Right atrium auricular region (tissue), 2 donors: ENCODE data around the gene RNU1-4. TPM values are rescaled to one million over a fixed set of nuclear protein-coding genes. Genes with fewer than 3 reads are reported as not detected.
"Not testable (repeated sequence)": the region's sequence is repeated elsewhere in the genome, so short reads cannot be mapped to it uniquely, and the experiment has no call there.

Source experiments
- DNase-seq: peaks from one replicate; pipeline ENCODE4 v3.0.0-alpha.2; 2019; ENCODE audit warnings: low spot score
- H3K27ac ChIP-seq, 2 donors: fragments of 200-600 bp; sonication (generic); 1 replicate in 1 of 2; 2 replicates in 1 of 2; pipeline ENCODE4 v1.5.1; 2016 to 2019
- H3K27me3 ChIP-seq, 2 donors: fragments of 200-600 bp; sonication (generic); one replicate each; pipeline versions ENCODE4 v1.5.1 to v1.6.0; 2017 to 2019
- H3K36me3 ChIP-seq: fragments of 200-600 bp; sonication (generic); one replicate; pipeline ENCODE4 v1.5.1; 2016
- H3K4me1 ChIP-seq, 2 donors: fragments of 200-600 bp; sonication (generic); one replicate each; pipeline versions ENCODE4 v1.5.1 to v1.6.0; 2017 to 2019
- H3K4me3 ChIP-seq, 2 donors: fragments of 200-600 bp; sonication (generic); 1 replicate in 1 of 2; 2 replicates in 1 of 2; pipeline ENCODE4 v1.5.1; 2017 to 2019; ENCODE audit warnings: mild to moderate bottlenecking in 1 of 2, moderate library complexity in 1 of 2
- H3K9me3 ChIP-seq, 2 donors: fragments of 200-600 bp; sonication (generic); one replicate each; pipeline ENCODE4 v1.5.1; 2019
- total RNA-seq, 2 donors: library from RNA; depleted of rRNA; stranded (reverse); fragments of >200 nt; gene quantifications; one replicate each; pipeline ENCODE4 v1.1.0, GENCODE V29; 2016
- TF ChIP-seq, protein P1 (sequence below), 2 donors: fragments of 200-600 bp; sonication (generic); IDR thresholded peaks; one replicate each; pipeline ENCODE4 v1.5.1; 2019; ENCODE audit warnings: antibody characterized with exemption in 2 of 2

Gene RNU1-4
- total RNA-seq, 2 donors from 2014 or later, result not detected

- peaks cover 0 to 15% of the 10 kb centered on the region in 2 donors for H3K4me1 ChIP-seq
- no peak for DNase-seq
- no peaks in the 10 kb centered on the region for H3K27me3 ChIP-seq
- no peaks in the 10 kb centered on the region for H3K9me3 ChIP-seq
- TF ChIP-seq, protein P1, sequence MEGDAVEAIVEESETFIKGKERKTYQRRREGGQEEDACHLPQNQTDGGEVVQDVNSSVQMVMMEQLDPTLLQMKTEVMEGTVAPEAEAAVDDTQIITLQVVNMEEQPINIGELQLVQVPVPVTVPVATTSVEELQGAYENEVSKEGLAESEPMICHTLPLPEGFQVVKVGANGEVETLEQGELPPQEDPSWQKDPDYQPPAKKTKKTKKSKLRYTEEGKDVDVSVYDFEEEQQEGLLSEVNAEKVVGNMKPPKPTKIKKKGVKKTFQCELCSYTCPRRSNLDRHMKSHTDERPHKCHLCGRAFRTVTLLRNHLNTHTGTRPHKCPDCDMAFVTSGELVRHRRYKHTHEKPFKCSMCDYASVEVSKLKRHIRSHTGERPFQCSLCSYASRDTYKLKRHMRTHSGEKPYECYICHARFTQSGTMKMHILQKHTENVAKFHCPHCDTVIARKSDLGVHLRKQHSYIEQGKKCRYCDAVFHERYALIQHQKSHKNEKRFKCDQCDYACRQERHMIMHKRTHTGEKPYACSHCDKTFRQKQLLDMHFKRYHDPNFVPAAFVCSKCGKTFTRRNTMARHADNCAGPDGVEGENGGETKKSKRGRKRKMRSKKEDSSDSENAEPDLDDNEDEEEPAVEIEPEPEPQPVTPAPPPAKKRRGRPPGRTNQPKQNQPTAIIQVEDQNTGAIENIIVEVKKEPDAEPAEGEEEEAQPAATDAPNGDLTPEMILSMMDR (IDR thresholded peaks at IDR 0.05), result no peak
- H3K4me3 ChIP-seq, result no peak overlapping the region
- H3K36me3 ChIP-seq, result no peaks in the 10 kb centered on the region
- H3K27ac ChIP-seq, result no peak overlapping the region
Observed at GRCh38 chr1:16716691-16717335, 23.5 kb upstream of the RNU1-4 start.

GRCh38 chr1:16717336-16718098, 22.8 kb upstream of the RNU1-4 start:
- no peaks in the 10 kb centered on the region for H3K9me3 ChIP-seq
- no peak overlapping the region for H3K4me3 ChIP-seq
- peaks cover 0 to 15% of the 10 kb centered on the region in 2 donors for H3K4me1 ChIP-seq
- no peaks in the 10 kb centered on the region for H3K36me3 ChIP-seq
- H3K27ac ChIP-seq, result no peak overlapping the region
- no peaks in the 10 kb centered on the region for H3K27me3 ChIP-seq
- peak; percentile 58 for DNase-seq
- TF ChIP-seq, protein P1 (IDR thresholded peaks at IDR 0.05), result no peak

- H3K4me1 ChIP-seq, result peaks cover 0 to 15% of the 10 kb centered on the region in 2 donors
- not testable (repeated sequence) for H3K27ac ChIP-seq, H3K4me3 ChIP-seq, H3K27me3 ChIP-seq, H3K9me3 ChIP-seq, H3K36me3 ChIP-seq
- peak; percentile 59 for DNase-seq
Observed at GRCh38 chr1:16718099-16718907, 22.0 kb upstream of the RNU1-4 start.

GRCh38 chr1:16718908-16719533, 21.3 kb upstream of the RNU1-4 start:
- TF ChIP-seq, protein P1 (IDR thresholded peaks at IDR 0.05), result no peak
- no peak for DNase-seq
- no peaks in the 10 kb centered on the region for H3K27me3 ChIP-seq

DNA sequence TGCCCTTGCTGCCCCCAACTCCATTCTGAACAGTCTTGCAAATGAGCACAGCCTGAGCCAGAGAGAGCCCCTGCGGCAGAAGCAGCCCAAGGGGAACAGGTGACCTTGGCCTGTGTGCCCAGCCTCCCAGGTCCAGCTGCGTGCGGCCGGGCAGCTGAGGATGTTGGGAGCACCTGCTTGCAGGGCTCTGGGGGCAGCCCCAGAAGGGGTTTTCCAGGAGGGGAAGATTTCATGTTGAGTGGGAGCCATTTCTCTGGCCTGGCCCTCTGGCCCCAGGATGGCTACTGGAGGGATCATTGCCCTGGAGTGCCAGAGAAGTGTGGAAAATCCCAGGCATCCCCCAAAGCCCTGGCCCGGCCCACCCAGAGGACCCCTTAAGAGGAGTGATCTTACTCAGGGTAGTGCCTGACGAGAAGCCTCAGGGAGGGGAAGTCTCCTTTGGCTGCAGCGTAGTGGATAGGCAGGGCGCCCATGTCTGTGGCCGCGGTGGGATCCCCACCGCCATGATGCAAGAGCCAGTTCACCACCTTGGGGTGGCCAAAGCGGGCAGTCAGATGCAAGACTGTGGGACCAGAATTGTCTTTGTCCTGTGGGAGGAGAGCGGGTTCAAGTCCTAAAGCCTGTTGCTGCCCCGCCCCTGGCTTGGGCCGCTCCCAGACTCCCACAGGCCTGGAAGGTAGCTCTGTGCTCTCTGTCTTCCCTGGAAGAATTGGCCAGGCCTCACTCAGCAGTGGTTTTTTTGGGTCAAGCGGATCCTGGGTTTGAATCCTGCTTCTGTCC, 20.6 kb upstream of the RNU1-4 start:
- Histone ChIP-seq H3K4me1 (peaks cover 0 to 15% of the 10 kb centered on the region in 2 donors), H3K9me3 (no peaks in the 10 kb centered on the region), H3K27me3 (no peaks in the 10 kb centered on the region), H3K4me3 (no peak overlapping the region), H3K27ac (no peak overlapping the region), H3K36me3 (no peaks in the 10 kb centered on the region)
- peak; percentile 58 for DNase-seq
- TF ChIP-seq, protein P1 (IDR thresholded peaks at IDR 0.05), result no peak

More at GRCh38 chr1:16718908-16719533, 21.3 kb upstream of the RNU1-4 start:
- Histone ChIP-seq H3K4me1 (peaks cover 0 to 15% of the 10 kb centered on the region in 2 donors), H3K27ac (no peak overlapping the region), H3K36me3 (no peaks in the 10 kb centered on the region), H3K9me3 (no peaks in the 10 kb centered on the region), H3K4me3 (no peak overlapping the region)
